ENCODE measurements around the gene TMLHE.
"Not testable (repeated sequence)": the region's sequence is repeated elsewhere in the genome, so short reads cannot be mapped to it uniquely, and the experiment has no call there.

Gene TMLHE, protein sequence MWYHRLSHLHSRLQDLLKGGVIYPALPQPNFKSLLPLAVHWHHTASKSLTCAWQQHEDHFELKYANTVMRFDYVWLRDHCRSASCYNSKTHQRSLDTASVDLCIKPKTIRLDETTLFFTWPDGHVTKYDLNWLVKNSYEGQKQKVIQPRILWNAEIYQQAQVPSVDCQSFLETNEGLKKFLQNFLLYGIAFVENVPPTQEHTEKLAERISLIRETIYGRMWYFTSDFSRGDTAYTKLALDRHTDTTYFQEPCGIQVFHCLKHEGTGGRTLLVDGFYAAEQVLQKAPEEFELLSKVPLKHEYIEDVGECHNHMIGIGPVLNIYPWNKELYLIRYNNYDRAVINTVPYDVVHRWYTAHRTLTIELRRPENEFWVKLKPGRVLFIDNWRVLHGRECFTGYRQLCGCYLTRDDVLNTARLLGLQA

DNA sequence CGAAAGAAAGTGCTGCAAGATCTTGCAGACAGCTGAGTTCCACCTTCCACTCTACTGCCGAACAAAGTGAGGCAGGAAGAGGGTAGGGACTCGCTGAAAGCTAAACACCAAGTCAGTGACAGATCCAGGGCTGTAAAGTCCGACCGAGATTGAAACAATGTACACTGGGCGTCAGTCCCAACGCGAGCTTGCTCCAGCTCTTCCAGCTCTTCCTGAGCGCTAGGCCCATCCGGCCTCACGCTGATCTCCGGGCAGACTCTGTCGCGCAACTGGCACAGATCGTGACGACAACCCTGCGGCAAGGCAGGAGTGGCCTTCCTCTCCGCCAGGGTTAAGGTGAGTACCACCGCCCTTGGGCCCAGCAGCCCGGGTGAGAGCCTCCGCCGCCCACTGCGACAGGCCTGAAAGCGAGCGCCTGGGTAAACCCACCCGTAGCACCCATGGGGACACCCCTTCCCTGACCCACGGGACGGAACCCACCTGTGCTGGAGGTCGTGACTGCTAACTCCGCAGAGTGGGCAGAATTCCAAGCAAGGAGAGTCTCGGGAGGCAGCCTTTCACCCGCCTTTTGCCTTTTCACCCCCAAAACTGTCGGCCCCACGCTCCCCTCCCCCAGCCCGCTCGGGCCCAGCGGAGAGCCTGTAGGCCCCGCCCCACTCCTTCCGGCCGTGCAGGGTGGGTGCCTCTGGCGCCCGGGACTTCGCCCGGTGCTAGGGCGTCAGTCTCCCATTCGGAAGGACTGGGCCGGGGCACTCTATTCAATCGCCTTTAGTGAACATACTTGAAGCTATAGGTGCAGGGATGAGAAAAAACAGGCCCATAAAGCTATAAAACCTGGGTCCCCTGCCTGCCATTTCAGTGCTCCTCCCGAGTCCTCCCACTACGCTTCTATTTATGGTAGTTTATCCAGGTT, at the start of gene TMLHE, which contains the start of gene SPRY3:
Gene TMLHE, minus strand, starts transcription at position 641 of the 913 bp plus-strand sequence. CDS start 67,676 bp downstream, outside the sequence.
Gene SPRY3, plus strand, starts transcription at position 275 of the 913 bp plus-strand sequence.
- peak; percentile 27 for DNase-seq (ENCODE audit: low read depth, low spot score)

- no peak for DNase-seq (ENCODE audit: low read depth, low spot score)
Measured at GRCh38 chrX:155662282-155662681, 49.5 kb upstream of the TMLHE start.

DNA sequence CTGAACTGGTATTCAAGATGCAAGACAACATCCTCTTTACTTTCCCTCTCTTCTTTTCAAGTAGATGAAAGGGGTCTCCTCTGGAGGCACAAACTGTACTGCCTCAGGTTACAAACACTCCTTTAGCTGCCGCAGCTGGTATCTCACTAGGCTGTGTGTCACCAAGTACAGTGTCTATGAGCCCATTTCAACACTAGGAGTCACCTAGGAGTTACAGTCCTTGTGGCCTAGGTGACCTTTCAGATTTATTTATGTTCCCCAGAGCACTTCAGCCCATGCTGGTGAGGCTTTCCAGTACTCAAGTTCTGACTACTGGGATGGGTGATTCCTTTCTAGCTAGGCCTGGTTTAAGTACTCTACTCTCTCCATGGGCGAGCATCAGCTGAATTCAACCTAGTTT, 32.4 kb upstream of the TMLHE start:
- no peak for DNase-seq (ENCODE audit: low read depth, low spot score)

GRCh38 chrX:155643240-155643639, 30.5 kb upstream of the TMLHE start:
- no peak for DNase-seq (ENCODE audit: low read depth, low spot score)

DNA sequence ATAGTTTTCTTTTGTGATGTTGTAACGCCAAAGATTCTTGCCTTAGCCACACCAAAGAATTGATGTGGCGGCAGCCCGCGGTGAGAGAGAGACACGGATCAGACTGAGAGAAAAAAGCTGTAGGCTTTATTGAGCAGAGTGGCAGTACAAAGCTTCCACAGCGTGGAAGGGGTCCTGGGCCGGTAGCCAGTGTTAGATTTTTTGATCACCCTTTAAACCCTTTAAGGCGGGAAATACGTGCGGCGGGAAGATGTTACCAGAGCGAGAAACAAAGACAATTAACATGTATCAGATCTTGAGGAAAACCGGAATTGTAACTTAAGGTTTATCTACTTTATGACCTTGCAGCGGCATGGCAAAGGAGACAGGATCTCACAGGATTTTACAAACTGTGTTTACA, 28.6 kb upstream of the TMLHE start:
- not testable (repeated sequence) for DNase-seq (ENCODE audit: low read depth, low spot score)

DNA sequence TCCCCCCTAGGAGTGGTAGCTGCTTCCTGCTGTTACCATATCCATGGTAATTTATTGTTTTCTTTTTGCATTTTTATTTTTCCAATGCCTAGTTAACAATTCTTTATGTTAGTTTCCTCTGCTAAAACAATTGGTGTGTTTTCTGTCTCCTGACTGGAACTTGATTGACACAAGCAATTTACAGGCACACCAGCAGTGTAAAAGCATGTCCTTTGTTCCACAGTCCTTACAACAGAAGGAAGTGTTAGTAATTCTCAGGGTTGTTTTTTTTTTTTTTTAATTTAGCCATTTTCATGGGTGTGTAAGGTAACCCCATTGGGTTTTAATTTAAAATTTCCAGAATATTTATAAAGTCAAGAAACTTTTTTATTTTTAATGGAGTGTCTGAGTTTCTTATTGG, 25.0 kb upstream of the TMLHE start:
- no peak for DNase-seq (ENCODE audit: low read depth, low spot score)

- not testable (repeated sequence) for DNase-seq (ENCODE audit: low read depth, low spot score)
Measured at GRCh38 chrX:155635019-155635418, 22.3 kb upstream of the TMLHE start.

DNA sequence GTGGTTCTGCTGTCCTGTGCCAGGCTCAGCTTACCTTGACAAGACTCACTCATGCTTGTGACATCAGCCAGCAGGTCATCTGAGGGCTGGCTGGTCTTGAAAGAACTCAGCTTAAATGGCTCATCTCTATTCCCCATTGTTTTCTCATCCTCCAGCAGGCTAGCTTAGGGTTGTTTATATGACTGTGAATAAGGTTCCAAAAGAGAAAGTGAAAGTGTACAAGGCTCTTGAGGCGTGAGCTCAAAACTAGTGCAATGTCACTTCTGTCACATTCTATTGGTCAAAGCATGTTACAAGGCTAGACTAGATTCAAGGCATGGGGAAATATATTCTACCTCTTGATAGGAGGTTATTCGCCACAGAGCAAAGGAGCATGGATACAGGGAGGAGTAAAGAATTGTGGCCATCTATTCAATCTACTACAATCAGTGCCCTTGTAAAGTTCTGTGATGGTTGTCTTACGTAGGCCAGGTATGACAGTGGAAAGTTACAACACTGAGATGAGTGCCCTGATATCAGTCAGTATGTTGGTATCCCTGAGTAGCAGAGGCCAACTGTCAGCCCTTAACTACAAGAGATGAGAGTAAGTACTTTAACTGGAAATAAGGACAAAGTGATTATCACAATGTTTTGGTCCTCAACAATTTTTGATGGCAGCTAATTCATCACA, 19.8 kb upstream of the TMLHE start:
- DNase-seq (ENCODE audit: low read depth, low spot score), result no peak

- DNase-seq (ENCODE audit: low read depth, low spot score), result not testable (repeated sequence)
Measured at GRCh38 chrX:155620110-155620509, 7.4 kb upstream of the TMLHE start.

DNA sequence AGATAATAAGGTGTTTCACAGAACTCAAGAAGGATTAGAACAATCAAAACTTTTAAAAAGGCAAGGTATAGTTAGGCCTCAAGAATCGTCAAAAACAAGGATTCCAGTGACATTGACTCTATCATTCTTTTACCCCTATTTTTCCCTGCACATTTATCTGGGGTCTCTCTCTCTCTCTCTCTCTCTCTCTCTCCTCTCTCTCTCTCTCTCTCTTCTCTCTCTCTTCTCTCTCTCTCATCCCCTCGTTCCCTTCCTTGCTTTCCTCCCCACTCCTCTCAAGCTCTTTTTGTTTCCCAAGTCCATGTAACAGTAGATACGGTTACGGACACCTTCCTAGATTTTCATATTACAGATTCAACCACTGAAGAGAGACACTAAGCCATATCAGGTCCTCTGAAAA, 3.2 kb upstream of the TMLHE start:
- no peak for DNase-seq (ENCODE audit: low read depth, low spot score)

DNA sequence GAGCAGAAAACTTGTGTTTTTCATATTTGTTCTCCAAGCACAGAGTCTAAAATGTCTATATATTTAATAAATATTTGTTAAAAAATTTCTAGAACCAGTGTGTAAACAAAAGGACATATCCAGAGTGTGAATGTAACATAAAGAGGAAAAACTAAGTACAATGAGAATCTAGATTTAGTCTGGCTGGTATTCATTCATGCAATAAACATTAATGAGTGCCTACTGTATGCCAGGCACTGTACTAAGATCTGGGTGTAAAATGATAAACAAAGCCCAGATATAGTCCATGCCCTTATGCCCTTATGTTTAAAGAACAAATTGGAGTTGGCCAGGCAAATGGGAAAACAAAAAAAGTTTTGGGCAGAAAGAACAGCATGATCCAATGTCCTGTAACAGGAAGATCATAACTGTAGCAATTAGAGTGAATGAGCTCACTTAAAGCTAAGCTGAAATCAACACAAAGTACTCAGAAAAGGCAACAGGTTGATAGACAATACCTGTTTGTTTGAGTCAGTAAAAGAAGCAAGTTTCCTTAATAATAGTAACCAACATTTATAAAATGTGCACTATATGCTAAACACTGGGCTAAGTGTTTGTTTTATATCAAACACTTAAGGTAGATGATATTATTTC, 1.3 kb upstream of the TMLHE start:
- no peak for DNase-seq (ENCODE audit: low read depth, low spot score)

- no peak for DNase-seq (ENCODE audit: low read depth, low spot score)
Measured at GRCh38 chrX:155611302-155611701, 1.4 kb downstream of the TMLHE start.

DNA sequence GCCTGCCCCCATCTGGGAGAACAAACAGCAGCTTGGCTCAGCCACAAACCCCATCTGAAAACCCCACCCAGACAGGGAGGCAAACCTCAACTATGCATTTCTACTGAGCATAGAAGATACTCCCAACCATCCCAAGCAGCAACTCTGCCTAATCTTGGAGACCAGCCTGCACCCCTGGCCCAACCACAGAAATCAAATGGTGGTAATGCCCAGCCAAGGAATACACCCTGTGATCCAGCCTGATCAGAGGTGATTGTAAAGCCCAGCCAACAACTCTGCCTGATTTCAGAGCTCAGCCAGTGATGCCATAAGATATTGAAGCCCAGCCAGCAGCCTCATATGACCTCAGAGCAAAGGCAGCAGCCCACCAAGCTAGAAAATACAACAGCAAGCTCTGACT, 19.8 kb downstream of the TMLHE start:
- no peak for DNase-seq (ENCODE audit: low read depth, low spot score)

- no peak for DNase-seq (ENCODE audit: low read depth, low spot score)
Measured at GRCh38 chrX:155592331-155592730, 20.4 kb downstream of the TMLHE start.

- no peak for DNase-seq (ENCODE audit: low read depth, low spot score)
Measured at GRCh38 chrX:155577682-155578081, 35.1 kb downstream of the TMLHE start.

GRCh38 chrX:155563099-155563498, 49.7 kb downstream of the TMLHE start:
- DNase-seq (ENCODE audit: low read depth, low spot score), result no peak

GRCh38 chrX:155544881-155545280, 67.9 kb downstream of the TMLHE start:
- no peak for DNase-seq (ENCODE audit: low read depth, low spot score)

DNA sequence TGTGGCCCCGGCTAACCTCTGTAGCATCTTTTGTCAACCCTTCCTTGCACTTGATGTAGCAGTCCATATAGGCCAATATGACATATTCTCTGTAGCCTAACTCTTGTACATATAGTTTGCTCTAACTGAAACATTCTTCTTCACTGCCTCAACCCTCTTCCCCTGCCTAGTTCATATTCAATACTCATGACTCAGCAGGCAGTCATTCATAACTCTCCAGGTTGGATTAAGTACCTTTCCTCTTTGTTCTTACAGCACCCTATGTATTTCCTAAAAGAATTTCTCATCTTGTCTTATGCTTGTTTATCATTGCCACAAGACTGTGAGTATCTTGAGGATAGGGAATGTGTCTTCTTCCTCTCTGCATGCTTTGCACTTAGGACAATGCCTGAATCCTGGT, 76.9 kb downstream of the TMLHE start:
- DNase-seq (ENCODE audit: low read depth, low spot score), result no peak

GRCh38 chrX:155534800-155535199, 78.0 kb downstream of the TMLHE start:
- DNase-seq (ENCODE audit: low read depth, low spot score), result no peak

DNA sequence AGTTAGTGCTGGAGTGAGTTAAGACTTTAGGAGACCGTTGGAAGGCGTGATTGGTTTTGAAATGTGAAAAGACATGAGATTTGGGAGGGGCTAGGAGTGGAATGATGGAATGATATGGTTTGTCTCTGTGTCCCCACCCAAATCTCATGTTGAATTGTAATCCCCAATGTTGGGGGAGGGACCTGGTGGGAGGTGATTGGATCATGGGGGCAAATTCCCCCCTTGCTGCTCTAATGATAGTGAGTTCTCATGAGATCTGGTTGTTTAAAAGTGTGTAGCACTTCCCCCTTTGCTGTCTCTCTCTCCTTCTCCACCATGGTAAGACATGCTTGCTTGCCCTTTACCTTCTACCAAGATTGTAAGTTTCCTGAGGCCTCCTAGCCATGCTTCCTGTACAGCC, 85.7 kb downstream of the TMLHE start:
- DNase-seq (ENCODE audit: low read depth, low spot score), result not testable (repeated sequence)

- no peak for DNase-seq (ENCODE audit: low read depth, low spot score)
Measured at GRCh38 chrX:155514225-155514624, 98.5 kb downstream of the TMLHE start.
